Measurements from ENCODE around the gene GFER. TPM values are rescaled to one million over a fixed set of nuclear protein-coding genes. Genes with fewer than 3 reads are reported as not detected.
"Not testable (repeated sequence)": the region's sequence is repeated elsewhere in the genome, so short reads cannot be mapped to it uniquely, and the experiment has no call there.

GFER gene
- 10 to 100 TPM; 18.1 to 20.6 TPM for total RNA-seq
- long read RNA-seq, partial matches to known transcripts = 0 of 2 reads
- long read RNA-seq, other reads (novel, unspliced or antisense) = 0 of 2 reads

DNA sequence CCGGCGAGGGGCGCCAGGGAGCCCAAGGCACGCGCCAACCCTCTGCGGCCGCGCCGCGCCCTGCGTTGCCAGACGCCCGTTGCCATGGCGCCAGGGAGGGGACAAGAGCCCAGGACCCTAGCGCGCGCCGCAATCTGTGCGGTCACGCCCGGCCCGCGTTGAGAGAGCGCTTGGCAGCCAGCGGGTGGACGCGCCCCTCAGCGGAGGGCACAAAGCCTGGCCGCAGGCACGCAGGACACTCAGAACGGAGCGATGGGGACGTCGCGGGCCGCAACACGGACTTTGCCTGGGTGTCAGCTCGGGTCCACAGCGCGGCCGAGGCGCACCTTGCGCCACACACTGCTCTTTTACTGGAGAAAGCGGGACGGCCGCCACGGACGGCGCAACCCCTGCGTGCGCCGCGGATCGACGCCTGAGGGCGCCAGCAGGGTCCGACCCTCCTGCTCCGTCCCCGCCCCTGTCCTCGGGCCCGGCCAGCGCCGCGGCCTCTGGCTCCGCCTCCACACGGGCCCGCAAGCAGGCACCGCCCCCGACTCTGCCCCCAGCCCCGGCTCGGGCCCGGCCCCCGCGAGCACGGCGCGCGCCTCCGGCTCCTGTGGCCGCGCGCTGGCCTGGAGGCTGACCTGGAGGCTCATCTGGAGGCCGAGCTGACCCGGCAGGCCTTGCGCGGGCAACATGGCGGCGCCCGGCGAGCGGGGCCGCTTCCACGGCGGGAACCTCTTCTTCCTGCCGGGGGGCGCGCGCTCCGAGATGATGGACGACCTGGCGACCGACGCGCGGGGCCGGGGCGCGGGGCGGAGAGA lies at the start of gene GFER:
TSS of gene GFER (plus strand) at position 650 of the 803 bp plus-strand sequence. CDS start at position 676, 26 bp downstream.
- DNase-seq (peak; percentile 91), ATAC-seq (peak; percentile 96)
- intact Hi-C loops (cut with DNase I) = no loop called here

GRCh38 chr16:1936945-1937479 lies 47.0 kb upstream of the GFER start:
- intact Hi-C loops (cut with DNase I) = no loop called here
- ATAC-seq (no peak), DNase-seq (no peak)

DNA sequence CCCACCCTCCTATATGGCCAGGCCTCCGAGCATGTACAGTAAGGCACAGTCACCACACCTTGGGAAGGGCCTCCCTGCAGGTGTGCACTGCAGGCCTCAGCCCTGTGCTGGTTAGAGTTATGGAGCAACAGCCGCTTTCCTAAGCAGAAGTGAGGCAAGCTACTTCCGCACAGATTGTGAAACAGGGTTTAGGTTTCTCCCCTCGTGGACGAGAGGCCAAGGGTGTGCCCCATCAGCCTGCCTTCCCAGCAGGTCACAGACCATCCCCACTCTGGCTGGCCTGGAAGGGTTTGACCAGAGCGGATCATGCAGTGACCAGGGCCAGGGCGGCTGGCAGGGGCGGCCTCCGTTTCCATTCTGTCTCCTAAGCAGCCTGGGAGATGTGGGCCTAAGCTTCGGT lies 45.7 kb upstream of the GFER start:
- ATAC-seq (no peak), DNase-seq (no peak)
- intact Hi-C loops (cut with DNase I) = no loop called here

DNA sequence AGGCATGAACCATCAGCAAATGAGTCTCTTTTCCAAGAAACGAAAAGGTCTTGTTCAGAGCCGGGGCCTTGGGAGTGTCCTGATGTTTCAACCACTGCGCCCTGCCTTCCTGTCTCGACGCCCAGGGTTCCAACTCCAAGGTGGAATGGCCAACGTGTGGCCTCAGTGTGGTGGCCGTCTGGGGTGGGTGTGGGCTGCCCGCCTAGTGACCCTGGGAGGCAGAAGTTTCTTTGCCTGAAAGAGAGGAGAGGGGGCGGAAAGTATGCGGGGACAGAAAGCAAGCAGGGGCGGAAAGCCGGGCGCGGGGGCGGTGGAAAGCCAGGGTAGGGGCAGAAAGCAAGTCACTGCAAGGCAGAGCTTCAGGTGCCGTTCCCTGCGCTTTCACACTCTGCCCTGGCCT lies 45.1 kb upstream of the GFER start:
- no peak for ATAC-seq
- DNase-seq = no peak
- intact Hi-C loops (cut with DNase I) = no loop called here

DNA sequence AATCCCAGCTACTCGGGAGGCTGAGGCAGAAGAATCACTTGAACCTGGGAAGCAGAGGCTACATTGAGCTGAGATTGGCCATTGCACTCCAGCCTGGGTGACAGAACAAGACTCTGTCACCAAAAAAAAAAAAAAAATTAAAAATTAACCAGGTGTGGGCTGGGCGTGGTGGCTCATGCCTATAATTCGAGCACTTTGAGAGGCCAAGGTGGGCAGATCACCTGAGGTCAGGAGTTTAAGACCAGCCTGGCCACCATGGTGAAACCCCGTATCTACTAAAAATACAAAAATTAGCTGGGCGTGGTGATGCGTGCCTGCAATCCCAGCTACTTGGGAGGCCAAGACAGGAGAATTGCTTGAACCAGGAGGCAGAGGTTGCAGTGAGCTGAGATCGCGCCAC lies 44.2 kb upstream of the GFER start:
- DNase-seq; ATAC-seq; intact Hi-C loops (cut with DNase I): not testable (repeated sequence)

DNA sequence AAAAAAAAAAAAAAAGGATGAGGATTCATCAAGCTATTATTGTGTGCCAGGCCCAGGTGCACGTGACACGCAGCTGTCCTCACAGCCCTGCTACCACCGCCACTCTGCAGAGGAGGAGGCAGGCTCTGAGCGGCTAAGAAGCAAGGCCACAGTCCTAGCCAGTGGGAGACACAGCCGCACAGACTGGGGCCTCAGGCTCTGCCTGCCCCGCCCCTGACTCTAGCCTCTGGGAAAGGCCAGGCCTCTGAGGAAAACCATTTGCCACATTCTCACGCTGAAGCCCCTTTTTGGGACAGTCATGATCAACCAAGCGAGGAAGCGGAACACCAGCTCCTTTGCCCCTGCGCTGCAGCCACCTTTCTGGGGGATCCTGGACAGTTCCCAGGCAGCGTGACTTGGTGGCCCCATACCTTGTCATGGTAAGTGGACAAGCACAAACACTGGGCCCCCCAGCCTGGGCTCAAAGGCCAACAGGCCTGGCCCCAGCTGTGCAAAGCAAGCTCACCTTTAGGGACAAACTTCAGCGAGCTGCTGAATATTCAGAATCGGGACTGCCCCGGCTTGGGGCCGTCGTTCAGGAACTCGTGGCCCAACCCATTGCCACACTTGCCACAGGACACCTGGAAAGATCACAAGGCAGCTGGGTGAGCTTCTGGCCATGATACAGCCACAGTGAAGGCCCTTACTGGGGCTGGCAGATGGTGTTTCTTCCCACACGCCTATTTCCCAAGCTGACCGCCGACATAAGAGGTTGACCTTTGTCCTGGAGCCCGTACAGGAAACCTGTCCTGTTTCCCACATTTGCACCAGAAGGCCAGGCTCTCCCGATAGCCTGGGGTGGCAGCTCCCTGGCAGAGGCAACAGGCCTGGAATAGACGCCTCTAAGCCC lies 43.5 kb upstream of the GFER start:
- ATAC-seq (no peak), DNase-seq (no peak)
- intact Hi-C loops (cut with DNase I) = no loop called here

- ATAC-seq (no peak), DNase-seq (no peak)
- intact Hi-C loops (cut with DNase I) = no loop called here
Measured at GRCh38 chr16:1941162-1942046, 42.6 kb upstream of the GFER start.

GRCh38 chr16:1942047-1942809 lies 41.8 kb upstream of the GFER start:
- ATAC-seq = peak; percentile 3 to 4
- intact Hi-C loops (cut with DNase I) = no loop called here
- DNase-seq = no peak

DNA sequence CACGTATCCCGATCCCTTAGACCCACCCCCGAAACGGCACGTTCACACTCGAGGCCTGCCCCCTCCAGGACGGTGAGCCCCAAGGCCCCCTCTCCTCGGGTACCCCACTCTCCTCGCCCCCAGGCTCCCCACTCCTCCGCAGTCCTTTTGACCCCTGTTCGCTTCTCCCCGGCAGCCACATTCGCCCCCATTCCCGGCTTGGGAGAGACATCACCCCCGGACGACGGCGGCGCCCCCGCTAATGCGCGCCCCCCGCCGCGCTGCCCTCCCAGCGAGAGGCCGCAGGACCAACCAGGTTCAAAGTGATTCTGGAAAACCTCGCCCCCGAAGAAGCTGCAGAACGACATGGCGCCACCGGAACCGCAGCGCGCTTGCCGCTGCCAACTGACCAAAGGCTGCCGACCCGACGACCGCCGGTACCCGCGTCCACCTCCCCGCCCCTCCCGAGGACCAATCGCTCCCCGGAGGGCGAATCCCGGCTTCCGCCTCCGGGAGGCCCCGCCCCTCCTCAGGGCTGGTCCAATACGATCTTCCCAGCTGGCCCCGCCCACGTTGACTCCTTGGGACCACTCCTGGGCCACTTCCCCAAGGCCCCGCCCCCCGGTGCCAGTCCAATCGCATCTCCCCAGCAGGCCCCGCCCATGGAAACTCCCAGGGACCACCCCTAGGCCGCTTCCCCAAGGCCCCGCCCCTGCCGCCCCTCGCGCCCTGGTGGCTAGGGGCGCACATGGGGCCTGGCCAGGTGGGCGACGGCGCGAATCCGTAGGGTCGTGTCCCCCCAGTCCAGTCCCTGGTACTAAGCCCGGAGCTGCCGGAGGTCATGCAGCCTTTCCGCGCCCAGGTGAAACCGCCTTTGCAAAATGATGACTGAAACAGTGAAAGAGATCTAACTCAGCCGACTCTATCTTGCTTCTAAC lies 40.9 kb upstream of the GFER start, which contains the start of gene MSRB1:
TSS of gene MSRB1 (minus strand) at position 390 of the 917 bp plus-strand sequence. CDS start at position 347, 43 bp downstream.
- intact Hi-C loops (cut with DNase I) = no loop called here
- ATAC-seq (peak; percentile 97 to 98), DNase-seq (peak; percentile 100)

DNA sequence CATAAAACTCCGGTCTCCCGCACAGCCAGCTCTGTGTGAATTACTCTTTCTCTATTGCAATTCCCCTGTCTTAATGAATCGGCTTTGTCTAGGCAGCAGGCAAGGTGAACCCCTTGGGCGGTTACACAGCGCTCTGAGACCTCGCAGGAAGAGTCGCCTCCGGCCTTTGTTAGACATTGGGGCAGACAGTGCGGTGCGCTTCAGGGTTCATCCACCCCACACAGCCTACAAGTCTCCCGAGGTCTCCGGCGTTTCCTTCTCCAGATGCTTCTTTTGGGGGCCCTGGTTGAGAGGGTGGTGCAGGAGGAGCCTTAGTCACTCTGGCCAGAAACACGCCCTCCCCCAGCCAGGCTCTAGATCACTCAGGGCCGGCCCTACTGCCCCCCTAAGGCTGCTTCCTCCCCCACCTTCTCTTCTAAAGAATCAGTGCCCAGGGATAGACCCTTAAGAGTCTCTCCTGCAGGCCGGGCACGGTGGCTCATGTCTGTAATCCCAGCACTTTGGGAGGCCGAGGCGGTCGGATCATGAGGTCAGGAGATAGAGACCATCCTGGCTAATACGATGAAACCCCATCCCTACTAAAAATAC lies 39.3 kb upstream of the GFER start:
- intact Hi-C loops (cut with DNase I) = no loop called here
- DNase-seq (no peak), ATAC-seq (no peak)

DNA sequence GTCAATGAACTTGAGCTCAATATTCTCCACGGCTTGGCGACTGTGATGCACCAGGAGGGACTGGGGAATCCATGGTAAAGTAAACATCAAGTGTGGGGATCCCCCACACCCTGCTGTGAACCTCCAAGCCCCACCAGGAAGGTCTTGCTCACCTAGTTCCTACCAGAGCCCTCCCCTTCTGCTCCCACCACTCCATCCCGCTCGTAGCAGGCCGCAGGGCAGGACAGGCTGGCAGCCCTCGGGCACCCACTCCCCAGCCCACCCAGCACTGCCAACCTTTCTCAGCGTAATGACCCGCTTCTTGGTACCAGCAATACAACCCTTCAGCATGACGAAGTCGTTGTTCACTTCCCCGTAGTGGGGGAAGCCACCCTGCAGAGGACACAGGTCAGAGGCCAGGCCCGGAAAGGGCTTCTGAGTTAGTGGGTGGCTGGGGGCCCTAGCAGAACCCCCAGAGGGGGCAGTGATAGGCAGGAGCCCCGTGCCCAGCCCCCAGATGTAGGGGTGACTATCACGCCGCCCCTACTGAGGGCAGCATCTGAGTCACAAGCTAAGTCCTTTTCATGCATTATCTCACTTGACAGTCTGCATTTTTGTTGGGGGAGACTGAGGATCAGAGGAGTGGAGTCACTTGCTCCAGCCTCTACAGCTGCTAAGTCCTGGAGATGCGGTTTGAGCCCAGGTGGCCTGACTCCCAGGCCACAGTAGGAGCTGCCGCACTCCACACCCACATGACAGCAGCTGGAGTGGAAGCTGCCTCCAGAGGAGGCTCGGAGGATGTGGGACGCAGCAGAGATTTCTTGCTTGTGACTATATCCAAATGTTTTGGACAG lies 38.2 kb upstream of the GFER start:
- DNase-seq (no peak), ATAC-seq (no peak)
- intact Hi-C loops (cut with DNase I) = no loop called here

DNA sequence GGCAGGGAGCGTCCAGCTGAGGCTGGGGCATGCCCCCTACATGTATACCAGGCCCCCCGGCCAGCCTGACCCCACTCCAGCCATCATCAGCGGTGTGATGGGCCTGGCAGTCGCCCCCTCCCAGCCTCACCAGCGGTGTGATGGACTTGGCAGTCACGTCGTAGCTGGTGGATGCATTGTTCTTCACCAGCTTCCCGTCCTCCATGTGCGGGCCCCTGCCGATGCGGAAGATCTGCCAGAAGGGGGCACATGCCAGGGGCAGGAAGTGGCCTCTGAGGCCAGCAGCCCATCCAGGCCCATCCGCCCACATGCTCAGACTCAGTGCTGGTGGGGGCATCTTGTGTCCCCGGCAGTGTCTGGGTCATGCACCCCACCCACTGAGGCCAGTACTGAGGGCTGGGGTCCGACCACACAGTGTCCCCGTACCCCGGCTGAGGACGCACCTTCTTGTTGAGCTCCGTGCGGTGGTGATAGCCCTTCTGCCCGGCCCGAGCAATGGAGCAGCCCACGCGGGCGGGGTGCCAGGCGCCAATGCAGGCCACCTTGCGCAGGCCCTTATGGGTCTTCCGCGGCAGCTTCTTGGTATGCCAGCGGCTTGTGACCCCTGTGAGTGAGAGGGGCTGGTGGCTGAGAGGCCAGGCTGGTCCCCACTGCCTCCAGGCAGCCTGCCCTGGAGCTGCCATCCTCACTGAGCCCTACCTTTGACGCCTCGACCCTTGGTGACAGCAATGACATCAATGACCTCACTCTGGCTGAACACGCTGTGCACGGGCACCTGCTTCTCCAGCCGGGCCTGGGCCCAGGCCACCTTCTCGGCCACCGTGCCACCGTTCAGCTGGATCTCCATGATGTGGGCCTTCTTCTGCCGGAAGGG lies 37.3 kb upstream of the GFER start:
- intact Hi-C loops (cut with DNase I) = no loop called here
- ATAC-seq (no peak), DNase-seq (no peak)

GRCh38 chr16:1947369-1947670 lies 36.7 kb upstream of the GFER start:
- intact Hi-C loops (cut with DNase I) = no loop called here
- DNase-seq (no peak), ATAC-seq (no peak)

DNA sequence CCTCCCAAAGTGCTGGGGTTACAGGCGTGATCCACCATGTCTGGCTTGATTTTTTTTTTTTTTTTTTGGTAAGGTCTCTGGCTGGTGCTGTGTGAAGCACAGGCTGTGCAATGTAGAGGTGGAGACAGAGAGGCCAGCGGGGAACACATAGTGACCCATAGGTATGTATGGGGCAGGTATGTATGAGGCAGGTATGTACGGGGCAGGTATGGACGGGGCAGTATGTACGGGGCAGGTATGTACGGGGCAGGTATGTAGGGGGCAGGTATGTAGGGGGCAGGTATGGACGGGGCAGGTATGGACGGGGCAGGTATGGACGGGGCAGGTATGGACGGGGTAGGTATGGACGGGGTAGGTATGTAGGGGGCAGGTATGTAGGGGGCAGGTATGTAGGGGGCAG lies 34.5 kb upstream of the GFER start:
- DNase-seq = no peak
- intact Hi-C loops (cut with DNase I) = no loop called here

GRCh38 chr16:1950047-1950446 lies 33.9 kb upstream of the GFER start:
- intact Hi-C loops (cut with DNase I) = no loop called here
- DNase-seq = no peak
- ATAC-seq = peak in 1 of 2 donors; percentile 5

More for the DNA sequence above, 34.5 kb upstream of the GFER start:
- no peak for ATAC-seq

All from left cardiac atrium (tissue), 4 donors.